GM10847 (cell line): ENCODE measurements around the gene E2F7.

Source experiments
- POLR2A ChIP-seq: IDR thresholded peaks from 2 replicates; pipeline ENCODE4 v1.6.1; 2011; ENCODE audit not compliant: insufficient read length; ENCODE audit errors: extremely low read depth

Gene E2F7, protein sequence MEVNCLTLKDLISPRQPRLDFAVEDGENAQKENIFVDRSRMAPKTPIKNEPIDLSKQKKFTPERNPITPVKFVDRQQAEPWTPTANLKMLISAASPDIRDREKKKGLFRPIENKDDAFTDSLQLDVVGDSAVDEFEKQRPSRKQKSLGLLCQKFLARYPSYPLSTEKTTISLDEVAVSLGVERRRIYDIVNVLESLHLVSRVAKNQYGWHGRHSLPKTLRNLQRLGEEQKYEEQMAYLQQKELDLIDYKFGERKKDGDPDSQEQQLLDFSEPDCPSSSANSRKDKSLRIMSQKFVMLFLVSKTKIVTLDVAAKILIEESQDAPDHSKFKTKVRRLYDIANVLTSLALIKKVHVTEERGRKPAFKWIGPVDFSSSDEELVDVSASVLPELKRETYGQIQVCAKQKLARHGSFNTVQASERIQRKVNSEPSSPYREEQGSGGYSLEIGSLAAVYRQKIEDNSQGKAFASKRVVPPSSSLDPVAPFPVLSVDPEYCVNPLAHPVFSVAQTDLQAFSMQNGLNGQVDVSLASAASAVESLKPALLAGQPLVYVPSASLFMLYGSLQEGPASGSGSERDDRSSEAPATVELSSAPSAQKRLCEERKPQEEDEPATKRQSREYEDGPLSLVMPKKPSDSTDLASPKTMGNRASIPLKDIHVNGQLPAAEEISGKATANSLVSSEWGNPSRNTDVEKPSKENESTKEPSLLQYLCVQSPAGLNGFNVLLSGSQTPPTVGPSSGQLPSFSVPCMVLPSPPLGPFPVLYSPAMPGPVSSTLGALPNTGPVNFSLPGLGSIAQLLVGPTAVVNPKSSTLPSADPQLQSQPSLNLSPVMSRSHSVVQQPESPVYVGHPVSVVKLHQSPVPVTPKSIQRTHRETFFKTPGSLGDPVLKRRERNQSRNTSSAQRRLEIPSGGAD

DNA sequence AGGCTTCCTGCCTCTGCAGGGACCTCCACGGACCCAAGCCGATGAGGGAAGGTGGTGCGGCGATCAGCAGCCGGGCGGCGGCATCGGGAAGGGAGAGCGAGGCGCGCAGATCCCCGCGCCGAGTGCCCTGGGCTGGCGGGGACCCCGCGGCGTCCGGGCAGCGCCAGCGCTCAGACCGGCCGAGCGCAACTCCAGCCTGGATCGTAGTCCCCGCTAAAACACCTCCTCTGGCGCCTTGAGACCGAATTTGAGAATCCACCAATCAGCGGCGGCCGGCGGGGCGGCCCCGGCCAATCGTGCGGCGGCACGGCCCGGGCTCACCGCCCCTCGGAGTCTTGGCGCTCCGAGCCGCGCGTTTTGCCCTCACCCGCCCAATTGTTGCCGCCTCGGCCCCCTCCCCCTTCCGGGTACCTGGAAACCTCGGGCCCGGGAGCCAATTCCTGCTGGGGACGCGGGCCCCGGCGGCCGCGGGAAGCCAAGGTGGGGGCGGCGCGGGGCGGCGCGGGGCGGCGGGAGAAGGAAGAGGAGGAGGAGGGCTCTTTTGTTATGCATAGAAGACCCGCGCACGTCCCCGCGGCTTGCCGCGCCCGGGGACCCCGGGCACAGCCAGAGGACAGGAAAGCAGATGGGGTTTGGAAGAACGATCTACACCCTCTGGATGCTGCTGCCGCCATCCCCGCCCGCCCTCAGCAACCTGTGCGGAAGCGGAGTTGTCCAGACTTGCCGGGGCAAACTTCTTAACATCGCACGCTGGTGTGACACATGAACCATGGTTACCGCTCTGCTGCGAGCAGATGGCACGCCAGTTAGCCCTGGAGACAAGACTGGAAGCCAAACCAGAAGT lies at the start of gene E2F7:
Gene E2F7, minus strand, starts transcription at position 209 of the 844 bp plus-strand sequence. CDS start 934 bp downstream, outside the sequence.
- TF ChIP-seq POLR2A: peak; percentile 83

DNA sequence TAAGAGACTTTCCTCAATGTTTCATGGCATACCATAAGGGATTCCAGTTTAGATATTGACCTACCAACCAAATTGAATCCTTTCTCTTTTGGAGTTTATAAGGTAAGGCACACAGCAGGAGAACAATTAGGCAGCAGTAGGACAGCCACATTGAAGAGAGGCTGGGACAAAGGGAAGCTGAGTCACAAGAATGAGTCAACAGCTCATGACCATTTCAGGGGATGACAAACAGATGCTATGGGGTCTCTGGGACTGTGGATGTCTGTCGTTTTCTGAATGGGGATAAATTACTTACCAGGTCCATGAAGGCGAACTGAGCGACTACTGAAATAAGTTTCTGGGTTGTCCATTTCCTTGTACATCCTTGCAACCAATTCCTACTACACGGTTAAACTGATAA lies 48.6 kb upstream of the E2F7 start:
- no peak for TF ChIP-seq POLR2A

- no peak for TF ChIP-seq POLR2A
These were observed 43.3 kb upstream of the E2F7 start for GRCh38 chr12:77108707-77109106.

DNA sequence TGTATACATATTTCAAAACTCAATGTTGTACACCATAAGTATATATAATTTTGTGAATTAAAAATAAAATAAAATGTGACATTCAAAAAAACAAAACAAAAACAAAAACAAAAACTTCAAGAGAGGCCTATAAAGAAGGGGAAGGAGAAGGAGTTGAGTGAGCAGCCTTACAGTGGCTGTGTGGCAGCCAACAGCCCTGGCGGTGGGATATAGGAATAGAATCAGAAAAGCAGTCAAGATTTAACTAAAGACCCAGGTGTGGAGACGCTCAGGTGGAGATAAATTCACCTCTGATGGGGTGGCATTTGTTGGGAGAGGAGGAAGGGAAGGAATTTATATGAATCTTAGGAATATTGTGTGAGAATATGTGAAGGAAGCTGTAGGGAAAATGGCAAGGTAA lies 41.8 kb upstream of the E2F7 start:
- TF ChIP-seq POLR2A: no peak

- no peak for TF ChIP-seq POLR2A
These were observed 39.4 kb upstream of the E2F7 start for GRCh38 chr12:77104792-77105191.

GRCh38 chr12:77104286-77104685 lies 38.9 kb upstream of the E2F7 start:
- TF ChIP-seq POLR2A: no peak

GRCh38 chr12:77102691-77103090 lies 37.3 kb upstream of the E2F7 start:
- TF ChIP-seq POLR2A: no peak

- no peak for TF ChIP-seq POLR2A
These were observed 36.8 kb upstream of the E2F7 start for GRCh38 chr12:77102123-77102522.

- no peak for TF ChIP-seq POLR2A
These were observed 34.4 kb upstream of the E2F7 start for GRCh38 chr12:77099799-77100198.

- no peak for TF ChIP-seq POLR2A
These were observed 32.5 kb upstream of the E2F7 start for GRCh38 chr12:77097846-77098245.

DNA sequence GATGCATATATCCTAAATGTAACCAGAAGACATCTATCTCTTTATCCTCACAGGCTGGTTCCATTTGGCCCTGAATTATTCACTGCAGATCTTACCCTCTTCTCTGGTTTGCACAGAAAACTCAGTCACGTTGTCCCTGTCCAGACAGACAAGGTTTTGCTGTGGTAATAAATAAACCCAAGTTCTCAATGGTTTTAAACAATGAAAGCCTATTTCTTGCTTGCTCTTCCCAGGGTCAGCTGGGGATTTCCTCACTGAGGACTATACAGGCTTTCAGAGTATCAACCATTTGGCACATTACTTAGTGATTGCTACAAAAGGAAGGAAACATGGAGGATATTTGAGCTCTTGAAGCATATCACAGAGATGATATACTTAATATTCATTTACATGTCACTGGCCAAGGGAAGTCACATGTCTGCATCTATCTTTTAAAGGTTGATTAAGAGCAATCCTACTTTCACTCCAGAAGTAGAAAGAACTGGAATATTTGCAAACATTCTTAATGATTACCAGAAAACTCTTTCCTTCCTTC lies 24.4 kb upstream of the E2F7 start:
- TF ChIP-seq POLR2A: no peak

DNA sequence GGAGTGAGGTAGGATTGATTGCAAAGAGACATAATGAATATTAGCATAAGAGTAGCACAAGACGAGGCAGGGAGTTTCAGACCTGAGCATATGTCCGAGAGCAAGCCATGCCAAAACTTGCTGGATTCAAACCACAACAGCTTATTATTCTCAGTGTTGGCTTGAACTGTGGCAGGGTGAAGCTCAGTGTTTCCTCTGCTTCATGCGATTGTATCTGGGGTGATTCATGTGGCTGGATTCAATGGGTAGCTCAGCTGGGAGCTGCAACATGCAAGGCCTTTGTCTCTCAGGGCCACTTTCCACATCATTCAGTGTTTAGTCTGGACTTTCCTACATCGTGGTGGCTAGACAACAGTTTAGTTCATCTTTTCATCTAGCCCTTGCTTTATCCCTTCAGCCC lies 22.1 kb upstream of the E2F7 start:
- TF ChIP-seq POLR2A: no peak

- TF ChIP-seq POLR2A: no peak
These were observed 16.7 kb upstream of the E2F7 start for GRCh38 chr12:77082021-77082420.

DNA sequence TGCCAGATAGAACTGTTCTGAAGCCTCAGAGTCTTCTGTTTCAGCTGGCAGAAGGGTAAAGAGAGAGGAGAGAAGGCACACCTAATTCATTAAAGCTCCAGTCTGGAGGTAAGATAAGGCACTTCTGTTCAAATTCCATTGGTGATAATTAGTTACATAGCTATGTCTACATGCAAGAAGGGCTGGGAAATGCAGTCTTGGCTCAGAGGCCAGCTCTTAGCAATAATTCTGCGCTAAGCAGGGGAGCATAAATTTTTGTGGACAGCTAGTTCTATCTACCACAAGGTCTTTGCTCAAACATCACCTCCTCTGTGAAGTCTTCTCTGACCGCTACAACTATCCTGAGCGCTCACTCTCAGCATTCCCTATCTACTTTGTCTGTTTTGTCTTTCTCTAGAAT lies 14.3 kb upstream of the E2F7 start:
- TF ChIP-seq POLR2A: no peak

DNA sequence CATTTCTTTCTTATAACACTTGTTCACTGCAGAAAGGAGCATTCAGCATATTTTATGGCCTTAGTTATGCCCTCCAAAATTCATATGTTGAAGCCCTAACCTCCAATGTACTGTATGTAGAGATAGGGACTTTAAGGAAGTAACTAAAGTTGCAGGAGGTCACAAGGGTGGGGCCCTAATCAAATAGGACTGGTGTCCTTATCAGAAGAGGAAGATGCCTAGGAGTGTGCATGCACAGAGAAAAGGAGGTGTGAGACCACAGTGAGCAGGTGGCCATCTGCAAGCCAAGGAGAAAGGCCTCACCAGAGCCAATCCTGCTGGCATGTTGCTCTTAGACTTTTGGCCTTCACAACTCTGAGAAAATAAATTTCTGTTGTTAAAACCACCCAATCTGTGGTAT lies 12.9 kb upstream of the E2F7 start:
- no peak for TF ChIP-seq POLR2A

GRCh38 chr12:77076886-77077285 lies 11.5 kb upstream of the E2F7 start:
- TF ChIP-seq POLR2A: no peak
